CD14-positive monocyte (primary cell): Measurements from ENCODE around the gene CENPM. TPM values are rescaled to one million over a fixed set of nuclear protein-coding genes. Genes with fewer than 3 reads are reported as not detected.

Experiments used
- DNase-seq, 3 donors: peaks; one replicate each; pipeline ENCODE4 v3.0.0-alpha.2; 2011 to 2022
- H2AFZ ChIP-seq: 2 replicates; pipeline ENCODE4 v1.6.0; 2012; ENCODE audit warnings: mild to moderate bottlenecking, low read depth, low read length, inconsistent platforms; ENCODE audit not compliant: insufficient read depth, poor library complexity, severe bottlenecking
- H3K27ac ChIP-seq, 2 donors: 1 replicate in 1 of 2; 2 replicates in 1 of 2; pipeline ENCODE4 v1.5.1; 2012 to 2013; ENCODE audit warnings: low read length in 2 of 2, control low read depth in 1 of 2, inconsistent platforms in 1 of 2, low read depth in 1 of 2, mild to moderate bottlenecking in 1 of 2
- H3K27me3 ChIP-seq, 2 donors: one replicate each; pipeline versions ENCODE4 v1.6.0 to v1.6.1; 2011 to 2013; ENCODE audit warnings: low read length in 2 of 2; ENCODE audit not compliant: control insufficient read depth in 2 of 2, insufficient read depth in 2 of 2
- H3K36me3 ChIP-seq, 2 donors: replicated peaks in 1 of 2; 1 replicate in 1 of 2; 2 replicates in 1 of 2; pipeline versions ENCODE4 v1.5.1 to v1.6.1; 2012 to 2013; ENCODE audit warnings: low read length in 2 of 2, control low read depth in 1 of 2, inconsistent platforms in 1 of 2, mild to moderate bottlenecking in 1 of 2; ENCODE audit not compliant: insufficient read depth in 2 of 2, control insufficient read depth in 1 of 2
- H3K4me1 ChIP-seq, 2 donors: 1 replicate in 1 of 2; 2 replicates in 1 of 2; pipeline versions ENCODE4 v1.5.1 to v1.6.1; 2012 to 2013; ENCODE audit warnings: low read length in 2 of 2, control low read depth in 1 of 2, inconsistent platforms in 1 of 2, mild to moderate bottlenecking in 1 of 2, moderate library complexity in 1 of 2; ENCODE audit not compliant: insufficient read depth in 2 of 2, control insufficient read depth in 1 of 2
- H3K4me2 ChIP-seq: replicated peaks from 2 replicates; pipeline ENCODE3; 2012; ENCODE audit warnings: low read length, moderate library complexity, mild to moderate bottlenecking; ENCODE audit not compliant: poor library complexity, severe bottlenecking; ENCODE audit errors: extremely low read depth
- H3K4me3 ChIP-seq, 3 experiments: fragments of 200-600 bp in 1 of 3; sonication (generic) in 1 of 3; replicated peaks in 1 of 3; 1 replicate in 2 of 3; 2 replicates in 1 of 3; pipeline ENCODE4 v1.5.1; 2011 to 2013; ENCODE audit warnings: low read length in 3 of 3, mild to moderate bottlenecking in 3 of 3, control low read depth in 2 of 3, low read depth in 2 of 3, inconsistent platforms in 1 of 3, moderate library complexity in 1 of 3
- H3K79me2 ChIP-seq: 2 replicates; pipeline ENCODE4 v1.6.0; 2012; ENCODE audit warnings: mild to moderate bottlenecking, control low read depth, inconsistent platforms, low read length, moderate library complexity; ENCODE audit not compliant: insufficient read depth
- H3K9ac ChIP-seq: 2 replicates; pipeline ENCODE4 v1.6.0; 2017; ENCODE audit warnings: low read length, mild to moderate bottlenecking; ENCODE audit not compliant: insufficient read depth, poor library complexity, severe bottlenecking
- H3K9me3 ChIP-seq, 2 donors: replicated peaks in 1 of 2; 1 replicate in 1 of 2; 2 replicates in 1 of 2; pipeline versions ENCODE4 v1.5.1 to v1.6.1; 2012 to 2013; ENCODE audit warnings: low read length in 2 of 2, control low read depth in 1 of 2; ENCODE audit not compliant: control insufficient read depth in 1 of 2, insufficient read depth in 1 of 2
- H4K20me1 ChIP-seq: 2 replicates; pipeline ENCODE4 v1.6.0; 2012; ENCODE audit warnings: mild to moderate bottlenecking, low read length, control low read depth, moderate library complexity; ENCODE audit not compliant: insufficient read depth
- H3K27ac Mint-ChIP-seq, 7 donors: one replicate each; pipeline ENCODE4 v1.8.0; 2020; ENCODE audit warnings: mild to moderate bottlenecking in 7 of 7, mixed read lengths in 7 of 7, moderate library complexity in 6 of 7, inconsistent platforms in 2 of 7
- H3K27me3 Mint-ChIP-seq, 3 donors: one replicate each; pipeline ENCODE4 v1.8.0; 2021 to 2022; ENCODE audit warnings: low read depth in 3 of 3, mild to moderate bottlenecking in 3 of 3, mixed read lengths in 3 of 3, moderate library complexity in 3 of 3, inconsistent platforms in 1 of 3
- H3K36me3 Mint-ChIP-seq, 2 donors: one replicate each; pipeline ENCODE4 v1.8.0; 2020; ENCODE audit warnings: mixed read lengths in 2 of 2, inconsistent platforms in 1 of 2, mild to moderate bottlenecking in 1 of 2
- H3K4me1 Mint-ChIP-seq: one replicate; pipeline ENCODE4 v1.8.0; 2020; ENCODE audit warnings: mild to moderate bottlenecking, mixed read lengths
- H3K4me3 Mint-ChIP-seq, 2 donors: one replicate each; pipeline ENCODE4 v1.8.0; 2020; ENCODE audit warnings: mild to moderate bottlenecking in 2 of 2, mixed read lengths in 2 of 2, moderate library complexity in 1 of 2
- H3K9me3 Mint-ChIP-seq, 7 donors: one replicate each; pipeline ENCODE4 v1.8.0; 2020 to 2022; ENCODE audit warnings: mixed read lengths in 7 of 7, mild to moderate bottlenecking in 6 of 7, moderate library complexity in 6 of 7, inconsistent platforms in 2 of 7
- CTCF ChIP-seq: fragments of 200-600 bp; IDR thresholded peaks from one replicate; pipeline ENCODE4 v1.8.0; 2022; ENCODE audit warnings: antibody characterized with exemption, mild to moderate bottlenecking
- WGBS: methylation state at CpG from one replicate; pipeline ENCODE4 v1.1.5; 2013; ENCODE audit warnings: missing lambda C conversion rate; ENCODE audit not compliant: insufficient coverage; 5-methylcytosine and 5-hydroxymethylcytosine counted together
- intact Hi-C, 2 donors: fragments of 100-400 bp; cut with micrococcal nuclease; formaldehyde crosslinking; loops; one replicate each; pipeline versions ENCODE4 v1.15.0 to v1.15.1; 2023
- polyA plus RNA-seq, 3 donors: library from polyadenylated mRNA; depleted of rRNA in 1 of 3; unstranded in 2 of 3; stranded (reverse) in 1 of 3; fragments of 300-500 nt in 2 of 3; fragments of >200 nt in 1 of 3; fragmentation: Illumina TruSeq in 2 of 3; gene quantifications; 1 replicate in 2 of 3; 2 replicates in 1 of 3; pipeline ENCODE4 v1.2.3, GENCODE V29; 2012 to 2021

Gene CENPM
- polyA plus RNA-seq, 3 donors: 0.20 TPM; not detected in 2

DNA sequence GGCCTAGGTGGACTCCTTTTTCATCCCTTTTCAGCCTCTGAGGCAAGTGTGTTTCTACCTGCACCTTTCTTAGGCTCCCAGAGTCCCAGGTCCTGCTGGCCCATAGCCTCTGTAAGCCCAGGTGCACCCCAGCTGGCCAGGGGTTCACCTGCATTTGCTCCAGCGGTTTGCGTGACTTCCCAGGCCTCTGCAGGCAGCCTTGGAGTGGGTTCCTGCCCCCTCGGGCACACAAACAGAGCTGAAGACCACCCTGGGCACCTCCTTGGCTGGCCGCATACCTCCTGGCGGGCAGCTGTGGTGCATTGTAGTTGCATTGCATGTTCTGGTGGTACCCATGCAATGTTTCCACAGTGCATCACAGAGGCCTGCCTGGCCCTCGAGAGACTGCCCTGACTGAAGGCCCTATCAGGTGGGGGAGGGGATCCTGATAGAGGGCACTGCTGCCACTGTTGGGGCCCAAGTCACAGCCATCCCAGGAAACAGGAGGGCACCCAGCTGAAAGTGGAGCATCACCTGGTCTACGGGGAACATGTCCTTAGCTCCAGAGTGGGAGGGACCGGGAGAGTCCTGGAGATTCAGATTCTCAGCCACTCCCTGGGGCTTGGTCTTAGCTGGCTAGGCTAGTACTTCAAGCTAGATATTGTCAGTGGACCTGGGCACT is 46.2 kb downstream of the CENPM start:
- H3K4me3 Mint-ChIP-seq: no peak overlapping the region
- no peak overlapping the region for H3K27ac Mint-ChIP-seq
- H3K27me3 Mint-ChIP-seq: peaks cover 0 to 2% (median 0%) of the 10 kb centered on the region in 3 donors
- H3K4me2 ChIP-seq: no peak overlapping the region
- H2AFZ ChIP-seq: no peak overlapping the region
- no peaks in the 10 kb centered on the region for H3K4me1 Mint-ChIP-seq
- H3K9ac ChIP-seq: no peak overlapping the region
- H3K4me3 ChIP-seq: no peak overlapping the region
- TF ChIP-seq CTCF: no peak
- intact Hi-C loops: no loop called here
- no peaks in the 10 kb centered on the region for H3K79me2 ChIP-seq
- H3K9me3 Mint-ChIP-seq: no peaks in the 10 kb centered on the region
- no peak overlapping the region for H3K27ac ChIP-seq
- no peaks in the 10 kb centered on the region for H3K27me3 ChIP-seq
- WGBS: 99% methylated on average over 8 of the region's 8 CpGs
- no peaks in the 10 kb centered on the region for H3K4me1 ChIP-seq
- no peaks in the 10 kb centered on the region for H3K9me3 ChIP-seq
- peaks cover 83 to 98% of the 10 kb centered on the region in 2 donors for H3K36me3 Mint-ChIP-seq
- DNase-seq: no peak
- peaks cover 88 to 99% of the 10 kb centered on the region in 2 donors for H3K36me3 ChIP-seq
- no peaks in the 10 kb centered on the region for H4K20me1 ChIP-seq

- Histone ChIP-seq H3K4me3 (no peak overlapping the region), H3K36me3 (peaks cover 85 to 97% of the 10 kb centered on the region in 2 donors), H3K4me2 (no peak overlapping the region), H4K20me1 (no peaks in the 10 kb centered on the region), H2AFZ (no peak overlapping the region), H3K79me2 (no peaks in the 10 kb centered on the region), H3K27me3 (no peaks in the 10 kb centered on the region), H3K27ac (no peak overlapping the region), H3K9me3 (no peaks in the 10 kb centered on the region), H3K9ac (no peak overlapping the region), H3K4me1 (no peaks in the 10 kb centered on the region)
- 97% methylated on average over 12 of the region's 13 CpGs for WGBS
- DNase-seq: no peak
- no peaks in the 10 kb centered on the region for H3K9me3 Mint-ChIP-seq
- TF ChIP-seq CTCF: no peak
- intact Hi-C loops: no loop called here
- peaks cover 0 to 2% (median 0%) of the 10 kb centered on the region in 3 donors for H3K27me3 Mint-ChIP-seq
- H3K27ac Mint-ChIP-seq: no peak overlapping the region
- no peak overlapping the region for H3K4me3 Mint-ChIP-seq
- H3K36me3 Mint-ChIP-seq: peaks cover 79 to 98% of the 10 kb centered on the region in 2 donors
- H3K4me1 Mint-ChIP-seq: no peaks in the 10 kb centered on the region
These were observed 46.8 kb downstream of the CENPM start for GRCh38 chr22:41899992-41900651.
